Body of pancreas (tissue), 4 donors: ENCODE measurements around the gene KMT2D.

Experiments used
- POLR2A ChIP-seq, 3 donors: fragments of 450-650 bp; IDR thresholded peaks; one replicate each; pipeline ENCODE4 v1.6.1; 2016; ENCODE audit warnings: antibody characterized with exemption in 3 of 3, mild to moderate bottlenecking in 2 of 3
- TF ChIP-seq, protein P1 (sequence below), 7 experiments: fragments of 450-650 bp in 4 of 7; fragments of 200-600 bp in 3 of 7; sonication (generic) in 3 of 7; IDR thresholded peaks; one replicate each; pipeline ENCODE4 v1.5.1; 2016 to 2019; ENCODE audit warnings: antibody characterized with exemption in 7 of 7

DNA sequence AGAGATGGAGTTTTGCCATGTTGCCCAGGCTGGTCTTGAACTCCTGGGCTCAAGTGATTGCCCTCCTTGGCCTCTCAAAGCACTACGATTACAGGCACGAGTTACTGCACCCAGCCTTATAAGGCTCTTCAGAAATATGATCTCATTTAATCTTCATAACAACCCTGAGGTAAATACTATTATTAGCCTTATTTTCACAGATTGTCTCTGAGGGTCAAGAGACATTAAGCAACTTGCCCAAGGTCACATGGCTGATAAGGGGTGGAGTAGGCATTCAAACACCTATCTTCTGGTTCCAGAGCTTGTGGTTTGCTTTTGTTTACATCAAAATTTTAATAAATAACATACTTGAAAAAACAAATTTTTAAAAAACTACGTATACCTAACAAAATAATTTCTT, 47.2 kb downstream of the KMT2D start:
- TF ChIP-seq, protein P1, sequence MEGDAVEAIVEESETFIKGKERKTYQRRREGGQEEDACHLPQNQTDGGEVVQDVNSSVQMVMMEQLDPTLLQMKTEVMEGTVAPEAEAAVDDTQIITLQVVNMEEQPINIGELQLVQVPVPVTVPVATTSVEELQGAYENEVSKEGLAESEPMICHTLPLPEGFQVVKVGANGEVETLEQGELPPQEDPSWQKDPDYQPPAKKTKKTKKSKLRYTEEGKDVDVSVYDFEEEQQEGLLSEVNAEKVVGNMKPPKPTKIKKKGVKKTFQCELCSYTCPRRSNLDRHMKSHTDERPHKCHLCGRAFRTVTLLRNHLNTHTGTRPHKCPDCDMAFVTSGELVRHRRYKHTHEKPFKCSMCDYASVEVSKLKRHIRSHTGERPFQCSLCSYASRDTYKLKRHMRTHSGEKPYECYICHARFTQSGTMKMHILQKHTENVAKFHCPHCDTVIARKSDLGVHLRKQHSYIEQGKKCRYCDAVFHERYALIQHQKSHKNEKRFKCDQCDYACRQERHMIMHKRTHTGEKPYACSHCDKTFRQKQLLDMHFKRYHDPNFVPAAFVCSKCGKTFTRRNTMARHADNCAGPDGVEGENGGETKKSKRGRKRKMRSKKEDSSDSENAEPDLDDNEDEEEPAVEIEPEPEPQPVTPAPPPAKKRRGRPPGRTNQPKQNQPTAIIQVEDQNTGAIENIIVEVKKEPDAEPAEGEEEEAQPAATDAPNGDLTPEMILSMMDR (IDR thresholded peaks at IDR 0.05), result no peak
- no peak for TF ChIP-seq POLR2A (IDR thresholded peaks at IDR 0.05)
